Measurements from ENCODE around the gene DNAJC12. TPM values are rescaled to one million over a fixed set of nuclear protein-coding genes. Genes with fewer than 3 reads are reported as not detected.

DNAJC12 gene
- total RNA-seq, 1 experiment from 2014 or later = 4.3 TPM

DNA sequence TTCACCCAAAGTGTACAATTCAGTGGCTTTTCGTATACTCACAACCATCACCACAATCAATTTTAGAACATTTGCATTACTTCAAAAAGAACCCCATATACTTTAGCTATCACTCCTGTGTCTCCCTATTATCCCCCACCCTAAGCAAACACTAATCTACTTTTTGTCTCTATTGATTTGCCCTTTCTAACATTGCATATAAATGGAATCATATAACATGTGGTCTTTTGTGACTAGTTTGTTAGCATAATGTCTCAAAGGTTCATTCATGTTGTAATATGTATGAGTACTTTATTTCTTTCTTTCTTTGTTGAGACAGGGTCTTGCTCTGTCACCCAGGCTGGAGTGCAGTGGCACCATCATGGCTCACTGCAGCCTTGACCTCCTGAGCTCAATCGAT is 21.0 kb upstream of the DNAJC12 start:
- BruUV-seq (replicated peaks) = no TSS peak
- Histone ChIP-seq H3K27me3 (ENCODE audit: insufficient read depth, low read length) (no peaks in the 10 kb centered on the region), H3K9ac (ENCODE audit: low read length) (no peak overlapping the region), H3K27ac (ENCODE audit: low read depth, low read length) (no peak overlapping the region), H3K36me3 (ENCODE audit: control insufficient read depth in 1 of 2, insufficient read depth in 2 of 2, low read length in 2 of 2) (no peaks in the 10 kb centered on the region), H3K79me2 (ENCODE audit: insufficient read depth, low read length) (no peaks in the 10 kb centered on the region), H4K20me1 (ENCODE audit: insufficient read depth) (no peaks in the 10 kb centered on the region), H3K9me3 (ENCODE audit: control insufficient read depth in 1 of 2, insufficient read depth in 1 of 2, low read depth in 1 of 2, low read length in 2 of 2) (no peaks in the 10 kb centered on the region), H3K4me2 (ENCODE audit: low read length) (no peak overlapping the region), H3K4me3 (replicated peaks in 1 of 2; ENCODE audit: low read depth in 1 of 2, low read length in 2 of 2) (no peak overlapping the region), H3K9me2 (ENCODE audit: insufficient read depth) (no peaks in the 10 kb centered on the region), H3K4me1 (ENCODE audit: control insufficient read depth in 1 of 2, insufficient read depth in 2 of 2, low read length in 2 of 2) (no peaks in the 10 kb centered on the region), H2AFZ (ENCODE audit: low read depth, low read length, poor library complexity, severe bottlenecking) (no peak overlapping the region)
- DNase-seq (ENCODE audit: low read depth, low spot score) = no peak
- ATAC-seq = no peak
- intact Hi-C loops (cut with micrococcal nuclease) = loop anchor here (10.0 kb wide), 1 partner anchor 476 kb away; the partner anchor contains the start of genes HNRNPH3 and PBLD
- CTCF ChIA-PET = no interaction called here
- POLR2A ChIA-PET = no interaction called here
- no peak for TF ChIP-seq TCF7L2 (IDR thresholded peaks at IDR 0.05; ENCODE audit: borderline replicate concordance, extremely low read depth, insufficient read depth, insufficient read length)
- no peak for TF ChIP-seq EGR1 (IDR thresholded peaks at IDR 0.05; ENCODE audit: low read depth)
- TF ChIP-seq JUND (IDR thresholded peaks at IDR 0.05) = no peak
- TF ChIP-seq MAX (IDR thresholded peaks at IDR 0.05) = no peak
- no peak for TF ChIP-seq ZFX (IDR thresholded peaks at IDR 0.05)
- TF ChIP-seq EZH2 (IDR thresholded peaks at IDR 0.05) = no peak
- no peak for TF ChIP-seq SIN3A (IDR thresholded peaks at IDR 0.05; ENCODE audit: low read depth)
- TF ChIP-seq, protein P1, sequence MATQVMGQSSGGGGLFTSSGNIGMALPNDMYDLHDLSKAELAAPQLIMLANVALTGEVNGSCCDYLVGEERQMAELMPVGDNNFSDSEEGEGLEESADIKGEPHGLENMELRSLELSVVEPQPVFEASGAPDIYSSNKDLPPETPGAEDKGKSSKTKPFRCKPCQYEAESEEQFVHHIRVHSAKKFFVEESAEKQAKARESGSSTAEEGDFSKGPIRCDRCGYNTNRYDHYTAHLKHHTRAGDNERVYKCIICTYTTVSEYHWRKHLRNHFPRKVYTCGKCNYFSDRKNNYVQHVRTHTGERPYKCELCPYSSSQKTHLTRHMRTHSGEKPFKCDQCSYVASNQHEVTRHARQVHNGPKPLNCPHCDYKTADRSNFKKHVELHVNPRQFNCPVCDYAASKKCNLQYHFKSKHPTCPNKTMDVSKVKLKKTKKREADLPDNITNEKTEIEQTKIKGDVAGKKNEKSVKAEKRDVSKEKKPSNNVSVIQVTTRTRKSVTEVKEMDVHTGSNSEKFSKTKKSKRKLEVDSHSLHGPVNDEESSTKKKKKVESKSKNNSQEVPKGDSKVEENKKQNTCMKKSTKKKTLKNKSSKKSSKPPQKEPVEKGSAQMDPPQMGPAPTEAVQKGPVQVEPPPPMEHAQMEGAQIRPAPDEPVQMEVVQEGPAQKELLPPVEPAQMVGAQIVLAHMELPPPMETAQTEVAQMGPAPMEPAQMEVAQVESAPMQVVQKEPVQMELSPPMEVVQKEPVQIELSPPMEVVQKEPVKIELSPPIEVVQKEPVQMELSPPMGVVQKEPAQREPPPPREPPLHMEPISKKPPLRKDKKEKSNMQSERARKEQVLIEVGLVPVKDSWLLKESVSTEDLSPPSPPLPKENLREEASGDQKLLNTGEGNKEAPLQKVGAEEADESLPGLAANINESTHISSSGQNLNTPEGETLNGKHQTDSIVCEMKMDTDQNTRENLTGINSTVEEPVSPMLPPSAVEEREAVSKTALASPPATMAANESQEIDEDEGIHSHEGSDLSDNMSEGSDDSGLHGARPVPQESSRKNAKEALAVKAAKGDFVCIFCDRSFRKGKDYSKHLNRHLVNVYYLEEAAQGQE (IDR thresholded peaks at IDR 0.05; ENCODE audit: low read depth) = no peak
- no peak for TF ChIP-seq POLR2AphosphoS5 (IDR thresholded peaks at IDR 0.05; ENCODE audit: low read depth, low read length)
- no peak for TF ChIP-seq EZH2phosphoT487 (IDR thresholded peaks at IDR 0.05; ENCODE audit: borderline replicate concordance)
- no peak for TF ChIP-seq SP1 (IDR thresholded peaks at IDR 0.05; ENCODE audit: low read depth)
- TF ChIP-seq, protein P2, sequence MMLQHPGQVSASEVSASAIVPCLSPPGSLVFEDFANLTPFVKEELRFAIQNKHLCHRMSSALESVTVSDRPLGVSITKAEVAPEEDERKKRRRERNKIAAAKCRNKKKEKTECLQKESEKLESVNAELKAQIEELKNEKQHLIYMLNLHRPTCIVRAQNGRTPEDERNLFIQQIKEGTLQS (IDR thresholded peaks at IDR 0.05) = no peak
- TF ChIP-seq ZNF274 (IDR thresholded peaks at IDR 0.05; ENCODE audit: low read depth, low read length) = no peak
- TF ChIP-seq POLR2A (IDR thresholded peaks at IDR 0.05; ENCODE audit: borderline replicate concordance, extremely low read depth, insufficient read depth, insufficient read length) = no peak
- no peak for TF ChIP-seq CTCF (IDR thresholded peaks at IDR 0.05 in 2 of 3, conservative IDR thresholded peaks at IDR 0.05 in 1 of 3; ENCODE audit: borderline replicate concordance in 1 of 3, insufficient read depth in 1 of 3, low read depth in 2 of 3, low read length in 2 of 3)
- RAD21 ChIA-PET (ENCODE audit: low non-redundant PET in 1 of 2, low total read pairs in 2 of 2, uncharacterized antibody in 2 of 2, unreplicated experiment in 2 of 2) = no interaction called here

Data from HCT116 (cell line).